WERI-Rb-1 (cell line): ENCODE measurements around the gene STK17B.

Experiments used
- DNase-seq: peaks from one replicate; pipeline ENCODE4 v3.0.0-alpha.2; 2020
- H3K27ac ChIP-seq: fragments of 250-450 bp; sonication (Bioruptor Pico); 2 replicates; pipeline ENCODE4 v1.5.1; 2020; ENCODE audit warnings: mild to moderate bottlenecking, moderate library complexity
- H3K27me3 ChIP-seq: fragments of 250-450 bp; sonication (Bioruptor Pico); 2 replicates; pipeline ENCODE4 v1.5.1; 2021; ENCODE audit warnings: mild to moderate bottlenecking, low read depth, moderate library complexity; ENCODE audit not compliant: insufficient read depth, severe bottlenecking
- H3K36me3 ChIP-seq: fragments of 250-450 bp; sonication (Bioruptor Pico); 2 replicates; pipeline ENCODE4 v1.5.1; 2020; ENCODE audit warnings: mild to moderate bottlenecking, moderate library complexity
- H3K4me3 ChIP-seq: 2 replicates; pipeline ENCODE4 v1.5.1; 2011; ENCODE audit warnings: low read depth, mild to moderate bottlenecking, control low read depth, low read length
- H3K9me3 ChIP-seq: fragments of 250-450 bp; sonication (Bioruptor Pico); 2 replicates; pipeline ENCODE4 v1.5.1; 2021; ENCODE audit warnings: mild to moderate bottlenecking, moderate library complexity; ENCODE audit not compliant: severe bottlenecking
- TF ChIP-seq, protein P1 (sequence below): IDR thresholded peaks from 2 replicates; pipeline ENCODE4 v1.5.1; 2011; ENCODE audit warnings: low read depth, mild to moderate bottlenecking, control low read depth, inconsistent platforms, low read length

STK17B gene

DNA sequence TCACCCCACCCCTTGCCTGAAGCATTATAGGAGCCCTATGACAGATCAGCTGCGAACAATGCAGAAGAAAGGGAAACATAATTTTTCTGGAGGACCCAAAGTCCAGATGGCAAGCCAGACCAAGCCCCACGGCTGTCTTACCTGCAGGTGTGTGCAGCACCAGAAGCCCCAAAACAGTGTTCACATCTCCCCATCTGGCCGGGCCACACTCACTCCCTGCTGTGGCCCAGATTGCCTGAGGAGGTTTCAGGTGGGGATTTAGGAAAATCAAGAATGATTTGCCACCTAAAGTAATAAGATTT, 11.7 kb upstream of the STK17B start:
- Histone ChIP-seq H3K27ac (no peak overlapping the region), H3K4me3 (no peak overlapping the region), H3K27me3 (no peaks in the 10 kb centered on the region), H3K9me3 (no peaks in the 10 kb centered on the region), H3K36me3 (no peaks in the 10 kb centered on the region)
- TF ChIP-seq, protein P1, sequence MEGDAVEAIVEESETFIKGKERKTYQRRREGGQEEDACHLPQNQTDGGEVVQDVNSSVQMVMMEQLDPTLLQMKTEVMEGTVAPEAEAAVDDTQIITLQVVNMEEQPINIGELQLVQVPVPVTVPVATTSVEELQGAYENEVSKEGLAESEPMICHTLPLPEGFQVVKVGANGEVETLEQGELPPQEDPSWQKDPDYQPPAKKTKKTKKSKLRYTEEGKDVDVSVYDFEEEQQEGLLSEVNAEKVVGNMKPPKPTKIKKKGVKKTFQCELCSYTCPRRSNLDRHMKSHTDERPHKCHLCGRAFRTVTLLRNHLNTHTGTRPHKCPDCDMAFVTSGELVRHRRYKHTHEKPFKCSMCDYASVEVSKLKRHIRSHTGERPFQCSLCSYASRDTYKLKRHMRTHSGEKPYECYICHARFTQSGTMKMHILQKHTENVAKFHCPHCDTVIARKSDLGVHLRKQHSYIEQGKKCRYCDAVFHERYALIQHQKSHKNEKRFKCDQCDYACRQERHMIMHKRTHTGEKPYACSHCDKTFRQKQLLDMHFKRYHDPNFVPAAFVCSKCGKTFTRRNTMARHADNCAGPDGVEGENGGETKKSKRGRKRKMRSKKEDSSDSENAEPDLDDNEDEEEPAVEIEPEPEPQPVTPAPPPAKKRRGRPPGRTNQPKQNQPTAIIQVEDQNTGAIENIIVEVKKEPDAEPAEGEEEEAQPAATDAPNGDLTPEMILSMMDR, result no peak
- no peak for DNase-seq

DNA sequence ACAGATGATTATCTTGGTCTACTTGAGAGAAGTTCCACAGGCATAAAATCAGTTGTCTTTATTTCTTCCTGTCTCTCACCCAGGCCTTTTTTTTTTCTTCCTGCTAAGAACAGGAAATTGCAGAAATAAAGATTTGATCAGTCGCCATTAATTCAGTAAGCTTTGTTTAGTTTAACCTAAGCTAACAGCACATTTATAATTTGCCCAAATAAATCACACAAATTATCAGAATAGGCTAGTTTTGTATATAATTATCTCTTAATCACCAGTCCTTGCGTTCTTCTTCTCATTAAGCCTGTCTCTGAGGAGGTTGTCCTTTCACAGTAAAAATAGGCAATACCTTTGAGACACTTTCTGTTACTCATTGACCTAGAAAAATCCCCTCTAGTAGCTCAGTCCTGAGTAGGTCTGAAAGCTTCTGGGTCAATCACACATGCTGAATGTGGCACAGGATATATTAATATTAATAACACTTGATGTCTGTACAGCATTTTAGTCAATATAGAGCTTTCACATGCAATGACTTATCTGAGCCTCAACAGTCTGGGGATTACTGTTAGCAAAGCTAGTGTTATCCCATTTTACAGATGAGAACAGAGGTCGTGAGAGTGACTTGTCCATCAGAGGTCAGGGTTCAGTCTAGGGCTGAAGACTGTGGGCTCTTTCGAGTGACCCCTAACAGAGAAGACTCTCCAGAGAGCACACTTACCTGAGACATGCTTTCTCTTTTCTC, 11.2 kb upstream of the STK17B start:
- Histone ChIP-seq H3K36me3 (no peaks in the 10 kb centered on the region), H3K27ac (no peak overlapping the region), H3K4me3 (no peak overlapping the region), H3K9me3 (no peaks in the 10 kb centered on the region), H3K27me3 (no peaks in the 10 kb centered on the region)
- DNase-seq, result no peak
- TF ChIP-seq, protein P1, result no peak

- TF ChIP-seq, protein P1, result no peak
Observed at GRCh38 chr2:196181484-196181883, 10.1 kb upstream of the STK17B start.

GRCh38 chr2:196177124-196177523, 5.7 kb upstream of the STK17B start:
- DNase-seq, result no peak
- Histone ChIP-seq H3K36me3 (no peaks in the 10 kb centered on the region), H3K4me3 (no peak overlapping the region), H3K27me3 (no peaks in the 10 kb centered on the region), H3K27ac (no peak overlapping the region), H3K9me3 (no peaks in the 10 kb centered on the region)
- TF ChIP-seq, protein P1, result no peak

More at GRCh38 chr2:196181484-196181883, 10.1 kb upstream of the STK17B start:
- Histone ChIP-seq H3K9me3 (no peaks in the 10 kb centered on the region), H3K27me3 (no peaks in the 10 kb centered on the region), H3K36me3 (no peaks in the 10 kb centered on the region), H3K27ac (no peak overlapping the region), H3K4me3 (no peak overlapping the region)
- DNase-seq, result no peak

DNA sequence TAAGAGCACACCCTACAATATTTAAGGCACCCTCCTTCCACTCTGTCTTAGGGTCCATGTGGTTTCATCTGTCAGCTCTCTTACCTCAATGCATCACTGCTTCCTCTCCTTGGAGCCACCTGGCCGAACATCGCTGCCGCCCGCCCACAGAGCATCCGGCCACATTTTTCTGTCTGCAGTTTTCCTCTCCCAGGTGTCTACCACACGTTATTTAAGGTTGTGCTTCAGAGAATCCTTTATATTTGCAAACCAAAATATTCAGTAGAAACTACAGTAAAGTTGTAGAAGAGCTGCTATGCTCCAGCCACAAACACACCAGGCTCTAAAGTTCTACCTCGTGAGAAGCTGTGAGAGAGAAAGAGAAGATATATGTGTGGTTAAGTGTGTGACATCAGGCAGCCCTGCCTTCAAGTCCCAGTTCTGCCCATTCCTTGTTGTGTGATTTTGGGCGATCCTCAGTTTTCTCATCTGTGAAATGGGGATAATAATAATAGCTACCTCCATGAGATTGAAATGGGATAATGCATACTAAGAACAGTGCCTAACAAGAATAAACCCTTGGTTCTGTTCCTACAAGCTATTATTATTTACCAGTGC, 4.9 kb upstream of the STK17B start:
- Histone ChIP-seq H3K27me3 (no peaks in the 10 kb centered on the region), H3K9me3 (no peaks in the 10 kb centered on the region), H3K4me3 (no peak overlapping the region), H3K27ac (no peak overlapping the region), H3K36me3 (peaks cover under 1% of the 10 kb centered on the region; the same call in 1 of the 2 replicates)
- DNase-seq, result no peak
- TF ChIP-seq, protein P1, result no peak
